Measurements from ENCODE around the gene SCAI.

SCAI gene

GRCh38 chr9:125049212-125050049 lies 93.9 kb downstream of the SCAI start:
- TF ChIP-seq, protein P1, sequence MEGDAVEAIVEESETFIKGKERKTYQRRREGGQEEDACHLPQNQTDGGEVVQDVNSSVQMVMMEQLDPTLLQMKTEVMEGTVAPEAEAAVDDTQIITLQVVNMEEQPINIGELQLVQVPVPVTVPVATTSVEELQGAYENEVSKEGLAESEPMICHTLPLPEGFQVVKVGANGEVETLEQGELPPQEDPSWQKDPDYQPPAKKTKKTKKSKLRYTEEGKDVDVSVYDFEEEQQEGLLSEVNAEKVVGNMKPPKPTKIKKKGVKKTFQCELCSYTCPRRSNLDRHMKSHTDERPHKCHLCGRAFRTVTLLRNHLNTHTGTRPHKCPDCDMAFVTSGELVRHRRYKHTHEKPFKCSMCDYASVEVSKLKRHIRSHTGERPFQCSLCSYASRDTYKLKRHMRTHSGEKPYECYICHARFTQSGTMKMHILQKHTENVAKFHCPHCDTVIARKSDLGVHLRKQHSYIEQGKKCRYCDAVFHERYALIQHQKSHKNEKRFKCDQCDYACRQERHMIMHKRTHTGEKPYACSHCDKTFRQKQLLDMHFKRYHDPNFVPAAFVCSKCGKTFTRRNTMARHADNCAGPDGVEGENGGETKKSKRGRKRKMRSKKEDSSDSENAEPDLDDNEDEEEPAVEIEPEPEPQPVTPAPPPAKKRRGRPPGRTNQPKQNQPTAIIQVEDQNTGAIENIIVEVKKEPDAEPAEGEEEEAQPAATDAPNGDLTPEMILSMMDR (IDR thresholded peaks at IDR 0.05) = no peak

GRCh38 chr9:125043631-125044030 lies 99.7 kb downstream of the SCAI start:
- TF ChIP-seq, protein P1 (IDR thresholded peaks at IDR 0.05) = no peak

- TF ChIP-seq, protein P1 (IDR thresholded peaks at IDR 0.05) = no peak
Observed at GRCh38 chr9:125043148-125043547, 100.2 kb downstream of the SCAI start.

DNA sequence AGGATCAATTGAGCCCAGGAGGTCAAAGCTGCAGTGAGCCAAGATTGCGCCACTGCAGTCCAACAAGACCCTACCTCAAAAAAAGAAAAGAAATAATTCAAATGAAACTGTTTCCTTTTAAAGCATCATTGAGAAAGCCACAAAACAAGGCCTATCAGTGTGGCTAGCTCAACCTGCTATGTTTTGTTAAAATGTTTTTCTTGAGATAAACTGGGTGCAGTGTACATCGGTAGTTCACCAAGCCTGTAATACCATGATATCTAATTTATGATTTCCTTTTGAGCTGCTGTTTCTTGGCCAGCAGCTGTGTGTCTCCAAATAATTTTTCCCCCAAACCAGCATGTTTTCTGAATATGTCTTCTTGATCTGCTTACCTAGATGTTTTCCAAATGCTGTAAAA lies 105.2 kb downstream of the SCAI start:
- TF ChIP-seq, protein P1 (IDR thresholded peaks at IDR 0.05) = no peak

- TF ChIP-seq, protein P1 (IDR thresholded peaks at IDR 0.05) = no peak
Observed at GRCh38 chr9:125028041-125028440, 115.3 kb downstream of the SCAI start.

DNA sequence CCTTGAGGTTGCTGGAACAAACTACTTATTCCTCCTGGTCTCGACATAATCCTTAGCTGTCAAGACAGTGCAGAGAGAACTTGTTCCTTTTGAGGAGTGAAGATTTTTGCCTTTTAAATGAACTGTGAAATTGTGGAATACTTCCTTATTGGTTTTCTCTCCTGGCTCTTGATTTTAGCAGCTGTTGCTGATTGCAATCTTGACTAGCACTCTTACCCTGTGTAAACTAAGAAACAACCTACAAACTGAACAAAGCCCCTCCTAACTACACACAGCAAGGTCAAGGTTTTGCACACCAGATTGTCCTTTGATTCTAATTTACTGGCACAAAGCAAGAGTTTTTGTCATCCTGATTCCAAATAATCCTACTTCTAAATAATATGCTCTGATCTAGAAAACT lies 118.4 kb downstream of the SCAI start:
- TF ChIP-seq, protein P1 (IDR thresholded peaks at IDR 0.05) = no peak

DNA sequence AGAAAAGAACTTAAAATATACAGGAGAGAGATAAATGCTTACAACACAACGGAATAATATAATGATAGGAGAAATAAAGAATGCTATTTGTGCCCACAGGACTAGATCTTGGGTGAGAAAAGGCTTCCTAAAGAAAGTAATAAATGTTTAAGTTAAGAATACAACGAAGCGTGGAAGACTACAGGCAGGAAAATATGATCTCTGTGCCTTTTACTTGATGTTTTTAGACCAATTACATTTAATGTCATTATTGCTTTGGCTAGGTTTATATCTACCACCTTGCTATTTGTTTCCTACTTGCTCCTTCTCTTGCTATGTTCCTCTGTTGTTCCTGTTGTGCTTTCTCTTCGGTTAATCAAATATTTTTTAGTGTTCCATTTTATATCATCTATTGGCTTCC lies 122.3 kb downstream of the SCAI start:
- TF ChIP-seq, protein P1 (IDR thresholded peaks at IDR 0.05) = no peak

Data from LNCAP (cell line).